ENCODE data around the gene ANKRD37.

ANKRD37 gene

DNA sequence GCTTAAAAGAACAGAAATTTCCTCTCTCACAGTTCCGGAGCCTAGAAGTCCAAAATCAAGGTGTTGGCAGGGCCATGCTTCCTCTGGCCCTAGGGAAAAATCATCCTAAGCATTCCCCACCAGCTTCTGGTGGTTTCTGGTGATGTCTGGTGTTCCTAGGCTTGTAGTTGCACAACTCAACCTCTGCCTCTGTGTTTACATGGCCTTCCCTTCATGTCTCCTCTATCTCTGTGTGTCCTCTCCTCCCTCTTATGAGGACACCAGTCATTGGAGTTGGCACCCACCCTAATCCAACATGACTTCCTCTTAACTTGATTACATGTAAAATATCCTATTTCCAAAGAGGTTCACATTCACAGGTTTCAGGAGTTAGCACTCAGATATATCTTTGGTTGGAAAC is 16.3 kb upstream of the ANKRD37 start:
- DNase-seq: no peak

DNA sequence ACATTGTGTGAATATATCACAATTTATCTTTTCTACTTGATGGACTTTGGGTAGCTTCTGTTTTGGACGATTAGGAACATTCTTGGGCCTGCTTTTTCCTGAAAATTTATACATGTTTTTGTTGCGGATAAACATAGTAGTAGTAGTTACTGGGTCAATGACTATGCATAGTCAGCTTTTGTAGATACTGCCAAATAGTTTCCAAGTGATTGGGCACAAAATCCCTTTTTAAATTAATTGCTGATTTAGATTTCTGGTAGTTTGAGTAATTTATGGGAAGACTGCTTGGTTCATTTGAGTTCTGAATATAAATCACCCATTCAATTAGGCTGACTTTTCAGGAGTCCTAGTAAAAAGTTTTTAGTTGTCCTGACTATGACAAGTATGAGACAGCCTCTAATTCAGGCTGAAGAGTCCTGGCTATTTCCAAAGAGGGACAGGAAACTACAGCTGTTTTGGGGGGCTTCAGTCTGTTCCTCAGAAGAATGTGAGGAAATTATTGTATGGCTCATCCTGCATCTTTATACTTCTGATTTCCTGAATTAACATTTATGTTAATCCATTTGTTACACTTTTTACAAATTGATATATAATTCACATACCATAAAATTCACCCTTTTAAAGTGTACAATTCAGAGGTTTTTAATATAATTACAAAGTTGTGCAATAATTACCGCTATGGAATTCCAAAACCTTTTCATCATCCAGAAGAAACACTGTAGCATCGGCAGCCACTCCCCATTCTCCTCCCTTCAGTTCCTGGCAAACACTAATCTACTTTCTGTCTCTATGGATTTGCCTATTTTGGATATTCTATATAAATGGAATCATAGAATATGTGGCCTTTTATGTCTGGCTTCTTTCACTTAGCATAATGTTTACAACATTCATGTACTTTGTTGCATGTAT is 15.1 kb upstream of the ANKRD37 start:
- no peak for DNase-seq

DNA sequence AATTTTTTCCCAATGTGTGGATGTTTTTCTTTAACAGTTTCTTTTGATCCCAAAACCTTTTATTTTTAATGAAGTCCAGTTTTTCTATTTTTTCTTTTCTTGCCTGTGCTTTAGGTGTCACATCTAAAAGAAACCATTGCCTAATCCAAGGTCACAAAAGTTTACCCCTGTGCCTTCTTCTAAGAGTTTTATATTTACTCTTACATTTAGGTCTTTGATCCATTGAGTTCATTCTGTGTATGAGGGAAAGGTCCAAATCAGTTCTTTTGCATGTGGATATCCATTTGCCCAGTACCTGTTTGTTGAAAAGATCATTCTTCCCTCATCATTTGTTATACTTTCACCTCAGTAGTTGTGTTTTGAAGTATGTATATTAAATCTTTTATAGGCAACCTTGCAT is 13.9 kb upstream of the ANKRD37 start:
- DNase-seq: no peak

DNA sequence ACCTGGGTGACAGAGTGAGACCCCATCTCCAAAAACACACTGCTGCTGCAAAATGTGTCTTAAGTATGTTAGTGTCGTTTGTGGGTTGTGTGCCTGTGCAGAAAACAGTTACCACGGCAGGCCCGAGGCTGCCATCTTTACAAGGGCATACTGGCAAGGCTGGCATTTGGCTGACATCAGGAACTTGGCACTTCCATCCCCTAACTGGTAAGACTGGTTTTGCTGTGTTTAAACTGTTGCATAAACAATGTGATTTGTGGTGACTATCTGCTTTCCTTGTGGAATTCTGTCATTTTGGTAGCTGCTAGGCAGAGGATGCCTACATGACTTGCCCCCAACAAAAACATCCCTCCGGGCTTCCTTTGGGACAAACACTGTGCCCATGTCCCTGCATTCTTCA is 13.2 kb upstream of the ANKRD37 start:
- DNase-seq: no peak

DNA sequence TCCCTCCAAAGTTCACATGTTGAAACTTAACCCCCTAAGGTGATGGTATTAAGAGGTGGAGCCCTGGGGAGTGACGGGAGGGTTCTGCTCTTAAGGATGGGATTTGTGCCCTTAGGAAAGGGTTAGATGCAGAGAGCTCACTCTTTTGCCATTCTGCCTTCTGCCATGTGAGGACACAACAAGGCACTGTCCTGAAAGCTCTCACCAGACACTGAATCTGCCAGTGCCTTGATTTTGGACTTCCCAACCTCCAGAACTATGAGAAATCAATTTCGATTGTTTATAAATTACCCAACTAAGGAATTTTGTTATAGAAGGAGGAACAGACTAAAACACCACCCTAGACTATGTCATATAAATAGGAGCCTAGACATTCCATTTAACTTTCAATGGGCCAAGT is 12.6 kb upstream of the ANKRD37 start:
- no peak for DNase-seq

DNA sequence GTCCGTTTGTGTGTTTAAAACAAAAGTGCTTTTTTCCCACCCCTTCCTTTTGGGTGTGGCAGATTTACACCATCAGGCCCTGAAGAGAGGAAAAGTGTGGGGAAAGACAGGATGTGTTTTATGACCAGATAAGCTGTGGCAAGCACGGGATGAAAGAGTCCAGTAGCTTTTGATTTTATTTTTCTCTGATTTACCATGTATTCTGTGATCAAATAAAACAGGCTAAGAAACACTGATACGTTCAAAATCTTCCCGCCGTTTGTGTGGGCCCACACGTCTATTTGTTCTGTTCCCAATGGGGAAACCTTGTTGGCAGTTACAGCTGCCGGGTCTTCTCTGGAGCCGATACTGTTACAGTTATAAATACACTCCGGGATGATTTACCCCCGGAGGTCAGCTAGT is 11.7 kb upstream of the ANKRD37 start:
- DNase-seq: no peak

DNA sequence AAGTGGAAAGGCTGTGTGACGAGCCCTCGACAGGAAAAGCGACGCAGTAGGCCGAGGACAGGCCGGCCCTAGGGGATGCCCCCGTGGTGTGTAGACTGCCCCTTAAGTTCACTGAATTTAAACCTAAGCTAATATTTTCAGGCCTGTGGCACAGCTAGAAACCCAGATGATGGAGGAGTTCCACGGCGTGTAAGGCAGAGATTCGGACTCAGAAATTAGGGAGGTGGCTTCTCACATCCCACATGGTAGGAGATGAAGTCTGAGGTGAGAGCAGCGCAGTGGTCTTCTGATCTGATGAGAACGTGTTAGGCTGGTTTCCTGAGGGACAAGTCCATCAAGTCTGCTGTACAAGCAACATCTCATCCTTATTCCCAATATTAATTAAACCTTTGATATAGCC is 8.7 kb upstream of the ANKRD37 start:
- no peak for DNase-seq

DNA sequence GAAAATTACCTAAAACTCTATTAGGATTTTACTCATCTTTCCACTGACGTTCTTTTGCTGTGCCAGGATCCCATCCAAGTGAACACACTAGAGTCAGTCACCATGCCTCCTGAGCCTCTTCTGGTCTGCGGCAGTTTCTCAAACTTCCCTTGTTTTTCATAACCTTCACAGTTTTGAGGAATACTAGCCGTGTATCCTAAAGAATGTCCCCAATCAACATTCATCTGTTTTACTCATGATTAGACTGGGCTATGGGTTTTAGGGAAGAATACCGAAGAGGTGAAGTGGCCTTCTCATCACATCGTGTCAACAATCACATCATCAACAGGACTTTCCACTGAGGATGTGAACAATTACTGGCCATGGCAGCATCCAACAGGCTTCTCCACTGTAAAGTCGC is 5.7 kb upstream of the ANKRD37 start:
- DNase-seq: no peak

DNA sequence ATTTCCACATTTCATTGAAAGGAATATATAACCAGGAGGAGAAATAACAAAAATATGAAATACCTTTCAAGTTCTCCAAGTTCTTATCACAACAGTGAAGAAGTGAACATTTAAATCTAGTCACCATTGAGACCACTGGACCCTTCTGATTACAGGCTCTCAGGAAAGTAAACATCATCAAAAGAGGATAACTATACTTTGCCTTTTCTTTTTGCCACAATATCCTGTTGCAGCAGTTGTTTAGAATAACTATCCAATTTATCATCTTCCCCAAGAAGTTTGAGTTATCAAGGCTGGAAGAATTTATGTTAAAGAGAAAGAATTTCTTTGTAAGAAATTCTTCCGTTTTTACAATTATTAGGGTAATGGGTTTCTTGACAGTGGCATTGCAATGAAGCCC is 4.5 kb upstream of the ANKRD37 start:
- no peak for DNase-seq

DNA sequence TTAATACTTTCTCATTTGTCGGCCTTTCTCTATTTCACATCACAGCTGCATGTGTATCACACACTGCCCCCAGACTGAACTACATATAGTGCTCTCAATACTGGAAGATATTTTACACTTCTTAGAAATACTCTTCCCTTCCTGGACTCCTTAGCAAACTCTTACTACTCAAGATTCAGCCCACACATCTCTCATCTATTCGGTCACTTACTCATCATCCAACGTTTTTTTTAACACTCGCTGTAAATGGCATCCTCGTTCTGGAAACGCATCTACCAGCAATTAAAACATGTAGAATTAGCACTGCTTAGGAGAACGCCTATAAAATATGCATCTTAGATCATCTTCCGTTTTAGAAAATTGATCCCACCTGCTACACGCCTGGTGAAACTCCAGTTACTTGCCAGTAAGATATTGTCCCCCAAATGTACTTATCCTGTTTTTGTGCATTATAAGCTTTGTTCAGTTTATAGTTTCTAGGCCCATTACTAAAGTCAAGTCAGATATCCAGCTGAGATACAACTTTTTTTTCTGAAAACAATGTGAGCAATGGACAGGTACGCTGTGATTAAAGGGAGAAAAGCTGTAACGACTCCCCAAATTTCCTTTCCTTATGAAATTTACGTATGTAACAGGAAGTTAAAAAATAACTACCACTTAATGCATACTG is 1.9 kb upstream of the ANKRD37 start:
- no peak for DNase-seq

DNA sequence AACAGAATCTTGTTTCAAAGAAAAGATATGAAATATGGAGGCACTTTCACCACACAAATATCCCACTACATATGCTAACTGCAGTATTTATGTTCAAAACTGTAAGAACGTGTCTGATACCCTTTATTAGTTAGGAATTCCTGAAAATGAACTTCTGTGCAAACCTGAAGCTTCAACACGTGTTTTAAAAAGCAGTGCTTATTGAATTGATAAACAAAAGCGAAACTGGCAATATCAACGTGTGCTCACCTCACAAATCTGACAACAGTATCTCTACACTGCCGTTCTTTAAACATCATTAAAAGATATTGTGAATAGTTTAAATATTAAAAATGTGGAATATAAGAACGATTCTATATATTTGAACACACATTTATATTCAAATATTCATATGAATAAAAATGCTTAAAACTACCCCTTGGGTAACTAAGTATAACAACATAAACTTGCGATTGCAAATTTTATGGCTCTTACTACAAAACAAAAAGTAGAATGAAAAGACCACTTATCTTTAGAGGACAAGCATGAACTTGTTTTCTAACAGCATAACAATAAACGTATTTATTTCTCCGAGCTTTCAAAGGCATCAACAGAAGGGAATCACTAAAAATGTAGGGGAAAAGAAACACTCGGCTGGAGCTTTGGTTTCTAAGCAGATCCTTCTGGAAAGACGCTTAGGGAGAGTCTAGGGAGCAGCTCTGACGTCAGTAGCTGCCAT is 1.2 kb upstream of the ANKRD37 start, which contains the start of gene LRP2BP:
LRP2BP (minus strand) TSS at position 687 of the 718 bp plus-strand sequence. CDS start 17,738 bp downstream, outside the sequence.
- DNase-seq: peak; percentile 62

DNA sequence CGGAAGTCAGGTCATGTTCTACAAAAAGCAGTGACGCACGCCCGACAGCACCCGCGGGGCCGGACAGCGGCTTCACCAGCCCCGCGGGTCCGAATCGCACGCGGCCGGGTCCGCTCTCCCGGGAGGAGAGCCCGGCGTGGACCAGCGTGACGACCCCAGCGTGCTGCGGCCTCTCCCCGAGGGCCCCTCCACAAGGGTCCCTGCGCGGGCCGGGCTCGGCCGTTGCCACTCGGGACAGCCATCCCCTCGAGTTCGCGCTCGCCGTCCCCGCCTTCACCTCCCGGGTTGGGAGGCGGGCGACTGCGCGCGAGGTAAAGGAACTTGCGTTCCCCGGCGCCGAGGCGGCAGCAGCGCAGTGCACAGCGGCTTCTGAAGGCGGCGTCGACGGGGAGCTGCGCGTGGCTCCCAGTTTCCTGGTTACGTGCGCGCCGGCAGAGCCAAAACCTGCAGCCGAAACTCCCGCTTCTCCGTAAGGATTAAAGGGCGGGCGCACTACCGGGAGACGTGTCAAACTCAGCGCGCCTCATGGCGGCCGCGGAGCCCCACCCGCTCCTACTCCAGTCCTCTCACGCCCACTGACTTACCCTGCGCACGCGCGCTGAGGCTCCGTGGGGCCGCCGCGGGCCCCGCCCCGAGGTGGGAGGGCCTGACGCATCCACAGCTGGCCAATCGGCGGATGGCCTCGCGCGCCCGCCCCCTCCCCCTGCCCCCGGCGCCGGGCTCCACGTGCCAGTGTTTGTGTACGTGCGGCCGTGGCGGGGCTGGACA is 501 bp upstream of the ANKRD37 start:
- DNase-seq: peak; percentile 91

DNA sequence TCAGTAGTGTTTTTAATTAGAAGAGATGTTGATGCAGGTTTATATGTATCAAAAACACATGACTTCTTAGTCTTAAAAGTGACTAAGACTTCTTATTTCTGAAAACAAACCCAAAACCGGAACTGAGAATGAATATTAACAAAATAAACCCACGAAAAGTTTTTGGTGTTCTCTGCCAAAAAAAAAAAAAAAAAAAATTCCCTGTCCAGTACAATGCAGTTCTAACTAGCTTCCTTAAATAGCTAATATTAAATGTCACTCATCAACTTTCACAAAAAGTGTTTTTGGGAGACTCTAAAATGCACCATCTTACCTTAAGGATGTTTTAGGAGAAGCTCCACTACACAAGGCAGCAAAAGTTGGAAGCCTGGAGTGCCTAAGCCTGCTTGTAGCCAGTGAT is 2.0 kb downstream of the ANKRD37 start:
- no peak for DNase-seq

DNA sequence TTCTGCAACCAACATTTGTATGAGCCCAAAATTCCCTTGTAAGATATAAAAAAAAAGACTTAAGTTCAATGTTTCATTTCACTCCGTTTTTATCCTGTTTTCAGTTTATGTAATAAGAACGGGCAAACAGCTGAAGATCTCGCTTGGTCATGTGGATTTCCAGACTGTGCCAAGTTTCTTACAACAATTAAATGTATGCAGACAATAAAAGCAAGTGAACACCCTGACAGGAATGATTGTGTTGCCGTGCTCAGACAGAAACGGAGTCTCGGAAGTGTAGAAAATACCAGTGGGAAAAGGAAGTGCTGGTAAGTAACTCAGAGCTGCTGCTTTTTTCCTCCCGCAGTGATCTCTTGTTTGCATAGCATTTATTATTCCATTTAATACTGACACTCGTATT is 2.8 kb downstream of the ANKRD37 start:
- no peak for DNase-seq

DNA sequence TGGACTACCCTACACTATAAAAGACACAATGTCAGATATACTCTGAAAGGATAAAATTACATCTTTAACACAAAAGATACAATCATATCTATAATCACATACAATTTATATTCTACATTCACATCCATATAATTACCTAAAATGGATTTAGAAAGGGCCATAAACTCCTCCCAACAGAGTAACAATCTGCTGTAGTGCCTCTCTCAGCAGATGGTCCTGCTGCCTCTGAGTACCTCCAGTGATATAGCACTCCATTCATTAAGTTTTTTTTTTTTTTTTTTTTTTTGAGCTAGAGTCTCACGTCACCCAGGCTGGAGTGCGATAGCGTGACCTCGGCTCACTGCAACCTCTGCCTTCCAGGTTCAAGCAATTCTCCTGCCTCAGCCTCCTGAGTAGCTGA is 7.4 kb downstream of the ANKRD37 start:
- DNase-seq: peak; percentile 87

DNA sequence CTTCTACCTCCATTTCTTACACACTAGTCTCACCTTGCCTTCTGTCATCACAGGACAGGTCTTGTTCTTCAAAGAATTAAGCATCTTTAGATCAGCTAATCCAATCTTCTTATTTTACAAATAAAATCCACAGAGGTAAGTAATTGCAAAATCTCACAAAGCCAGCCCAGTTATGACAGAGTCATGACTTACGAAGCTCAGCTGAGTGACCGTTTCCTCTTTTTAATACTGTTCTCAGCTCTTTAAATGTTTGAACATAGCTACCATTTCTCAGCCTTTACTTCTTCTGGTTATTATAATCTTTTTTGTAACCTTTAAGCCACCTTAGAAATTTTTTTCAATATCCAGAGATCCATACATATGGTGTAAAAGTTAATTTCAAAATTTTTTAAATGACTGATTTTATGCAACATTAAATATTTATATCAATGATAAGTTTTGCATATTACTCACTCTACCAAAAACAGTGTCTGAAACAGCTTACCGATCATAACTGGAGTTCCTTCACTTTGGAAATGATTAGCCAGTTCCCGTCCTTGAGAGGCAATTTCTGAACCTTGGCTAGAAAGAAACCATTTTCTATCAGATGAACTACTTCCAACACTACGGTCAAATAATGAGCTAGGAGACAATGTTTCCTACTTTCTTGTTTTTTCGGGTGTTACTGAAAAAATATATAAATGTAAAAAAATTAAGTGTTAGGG is 8.8 kb downstream of the ANKRD37 start:
- DNase-seq: no peak

DNA sequence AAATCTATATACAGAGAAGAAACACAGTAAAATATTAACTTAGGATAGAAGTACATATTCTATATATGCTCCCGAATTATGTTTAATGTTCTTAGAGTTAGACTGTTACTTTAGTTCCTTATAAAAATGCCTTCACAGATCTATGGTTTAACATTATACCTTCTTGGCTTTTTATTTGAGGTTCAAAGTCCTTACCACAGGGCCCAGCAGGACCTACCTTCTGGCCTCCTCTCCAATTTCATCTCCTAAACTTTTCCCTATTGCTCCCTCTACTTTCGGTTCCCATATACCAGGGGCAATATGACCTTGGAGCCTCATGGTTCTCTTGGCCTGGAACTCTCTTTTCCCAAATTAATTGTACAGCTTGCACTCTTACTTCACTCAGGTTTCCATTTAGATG is 11.8 kb downstream of the ANKRD37 start:
- DNase-seq: no peak

DNA sequence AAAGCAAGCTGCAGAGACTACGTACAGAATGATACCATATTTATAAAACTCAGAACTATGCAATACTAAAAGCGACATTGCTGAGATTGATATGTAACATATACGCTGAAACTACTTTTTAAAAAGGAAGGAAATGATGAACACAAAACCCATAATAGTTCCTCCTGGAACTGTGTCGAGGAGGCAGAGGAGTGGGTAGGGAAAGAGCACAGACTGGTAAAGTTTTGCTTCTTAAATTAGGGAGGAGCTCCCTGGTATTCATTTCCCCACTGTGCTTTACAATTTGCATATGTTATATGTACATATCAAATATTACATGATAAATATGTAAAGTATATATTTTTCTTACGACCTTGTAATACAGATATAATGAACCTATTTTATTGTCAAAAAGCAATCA is 15.2 kb downstream of the ANKRD37 start:
- DNase-seq: no peak

DNA sequence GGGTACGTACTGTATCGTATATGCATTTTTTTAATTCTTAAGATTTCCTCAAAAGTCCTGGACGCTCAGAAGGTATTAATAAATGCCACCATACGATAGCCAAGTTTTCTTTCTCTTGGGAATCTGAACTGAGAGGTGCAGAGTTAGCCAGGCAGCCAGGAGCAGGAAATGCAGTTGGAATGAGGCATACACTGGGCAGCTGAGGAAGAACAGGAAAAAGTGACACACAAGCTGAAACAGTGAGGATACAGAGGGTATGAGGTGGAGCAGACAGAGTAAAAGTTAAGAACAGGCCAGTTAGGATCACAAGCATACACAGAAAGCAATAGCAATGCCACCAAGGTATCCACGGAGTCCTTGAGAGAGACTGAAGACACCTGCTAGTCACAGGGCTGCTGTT is 15.8 kb downstream of the ANKRD37 start:
- DNase-seq: no peak

DNA sequence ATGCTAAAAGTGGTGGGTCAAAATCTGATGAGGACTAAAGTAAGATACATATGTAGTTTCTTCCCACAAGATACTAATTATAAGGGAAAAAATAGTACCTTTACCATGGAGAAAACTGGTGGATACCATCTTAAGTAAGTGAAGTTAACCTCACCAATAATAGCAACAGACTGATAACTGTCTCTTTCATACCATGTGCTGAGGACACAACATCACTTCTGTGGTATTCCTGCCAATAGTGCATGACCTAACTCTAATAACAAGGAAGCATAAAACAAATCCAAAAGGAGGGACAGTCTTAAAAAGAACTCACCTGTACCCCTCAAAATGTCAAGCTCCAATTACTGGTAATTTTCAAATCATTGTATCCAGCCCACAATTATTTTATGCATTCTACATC is 20.3 kb downstream of the ANKRD37 start:
- no peak for DNase-seq

DNA sequence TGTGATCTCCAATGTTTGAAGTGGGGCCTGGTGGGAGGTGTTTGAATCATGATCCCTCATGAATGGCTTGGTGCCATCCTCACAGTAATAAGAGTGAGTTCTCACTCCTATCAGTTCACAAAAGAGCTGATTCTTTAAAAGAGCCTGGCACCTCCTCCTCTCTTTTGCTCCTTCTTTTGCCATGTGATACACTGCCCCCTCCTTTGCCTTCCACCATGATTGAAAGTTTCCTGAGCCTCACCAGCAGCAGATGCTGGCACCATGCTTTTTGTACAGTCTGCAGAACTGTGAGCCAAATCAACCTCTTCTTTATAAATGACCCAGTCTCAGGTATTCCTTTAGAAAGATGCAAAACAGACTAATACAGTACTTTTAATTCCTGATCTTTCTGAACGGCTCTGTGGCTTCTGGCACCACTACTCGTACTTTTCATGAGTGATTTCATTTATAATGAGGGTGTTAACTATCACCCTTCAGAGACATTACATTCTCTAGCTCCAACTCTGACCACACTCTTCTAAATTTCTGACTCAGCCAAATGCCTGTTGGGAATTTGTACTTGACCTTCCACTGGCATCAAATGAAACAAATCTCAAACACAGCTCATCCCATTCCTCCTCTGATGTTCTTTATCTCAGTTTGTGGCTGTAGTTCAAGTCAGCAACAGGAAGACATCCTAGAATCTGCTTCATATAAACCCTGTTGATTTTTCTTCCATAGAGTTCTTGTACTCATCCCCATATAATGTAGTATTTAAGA is 24.9 kb downstream of the ANKRD37 start:
- DNase-seq: no peak

Measured in NCI-H2171 treated with DMSO at 0.1 percent for 48 hours (cell line).